H1 (cell line): ENCODE results near the gene TRIM71. TPM values are rescaled to one million over a fixed set of nuclear protein-coding genes. Genes with fewer than 3 reads are reported as not detected.

Experiments
- TAF1 ChIP-seq: IDR thresholded peaks from 2 replicates; pipeline ENCODE4 v1.6.1; 2011; ENCODE audit warnings: mild to moderate bottlenecking, low read depth, low read length
- TCF12 ChIP-seq: IDR thresholded peaks from 2 replicates; pipeline ENCODE4 v1.6.1; 2011; ENCODE audit warnings: low read depth, mild to moderate bottlenecking, low read length
- polyA plus RNA-seq, 7 experiments: library from polyadenylated mRNA; depleted of rRNA in 3 of 7; stranded (reverse) in 5 of 7; unstranded in 2 of 7; fragments of >200 nt in 5 of 7; fragments of 200-250 nt in 2 of 7; gene quantifications; 1 replicate in 5 of 7; 2 replicates in 1 of 7; 4 replicates in 1 of 7; pipeline versions ENCODE4 v1.2.1 to v1.2.3, GENCODE V29; 2011 to 2013; ENCODE audit warnings: missing spikeins in 2 of 7, mixed read lengths in 2 of 7
- total RNA-seq: library from RNA; stranded (reverse); fragmentation: NEBNext Ultra II Directional; extraction: Animal tissue kit (Norgen Biotek cat#: 25700); gene quantifications from 2 replicates; pipeline ENCODE4 v1.2.1, GENCODE V29; 2021

Gene TRIM71
- total and polyA plus RNA-seq, 2 of the 8 experiments (the other 6 are each of a cell fraction or from before 2014, with no cell fraction given): 53.7 to 293 TPM

GRCh38 chr3:32892625-32893598 lies 75.1 kb downstream of the TRIM71 start (continued):
- TF ChIP-seq TAF1 (no peak), TCF12 (no peak)
